HepG2 (cell line): ENCODE data around the gene ATRAID. TPM values are rescaled to one million over a fixed set of nuclear protein-coding genes. Genes with fewer than 3 reads are reported as not detected.

Experiments
- FOXM1 ChIP-seq: sonication (generic); formaldehyde crosslinking; IDR thresholded peaks from 2 replicates; pipeline ENCODE4 v1.5.0; 2020; ENCODE audit warnings: missing genetic modification reagents
- HNF4G ChIP-seq, 2 experiments: sonication (generic) in 1 of 2; formaldehyde crosslinking in 1 of 2; IDR thresholded peaks; 2 replicates each; pipeline versions ENCODE4 v1.4.0 to v1.6.1; 2011 to 2020; ENCODE audit warnings: borderline replicate concordance in 2 of 2, low read depth in 2 of 2, mild to moderate bottlenecking in 2 of 2, low read length in 1 of 2, missing genetic modification reagents in 1 of 2, moderate library complexity in 1 of 2
- MYNN ChIP-seq: sonication (generic); formaldehyde crosslinking; IDR thresholded peaks from 2 replicates; pipeline ENCODE4 v1.4.0; 2020; ENCODE audit warnings: mild to moderate bottlenecking, low read depth, missing genetic modification reagents
- RARA ChIP-seq: IDR thresholded peaks from 2 replicates; pipeline ENCODE4 v1.6.1; 2016; ENCODE audit warnings: missing genetic modification reagents, missing compliant biosample characterization
- SIX4 ChIP-seq: sonication (generic); formaldehyde crosslinking; IDR thresholded peaks from 2 replicates; pipeline ENCODE4 v1.4.0; 2020; ENCODE audit warnings: missing genetic modification reagents
- STAG1 ChIP-seq: sonication (generic); formaldehyde crosslinking; IDR thresholded peaks from 2 replicates; pipeline ENCODE4 v1.4.0; 2020; ENCODE audit warnings: missing genetic modification reagents
- SUZ12 ChIP-seq: fragments of 150-350 bp; IDR thresholded peaks from 2 replicates; pipeline ENCODE4 v1.6.1; 2014; ENCODE audit warnings: low read depth, low read length
- TBX2 ChIP-seq: sonication (generic); formaldehyde crosslinking; IDR thresholded peaks from 2 replicates; pipeline ENCODE4 v1.5.0; 2020; ENCODE audit warnings: missing genetic modification reagents, mild to moderate bottlenecking, borderline replicate concordance
- TGIF2 ChIP-seq: IDR thresholded peaks from 2 replicates; pipeline ENCODE4 v1.6.1; 2016; ENCODE audit warnings: control low read depth, missing compliant biosample characterization
- ZBTB1 ChIP-seq: sonication (generic); formaldehyde crosslinking; IDR thresholded peaks from 2 replicates; pipeline ENCODE4 v1.4.0; 2020; ENCODE audit warnings: missing genetic modification reagents, borderline replicate concordance
- ZFP37 ChIP-seq: sonication (generic); formaldehyde crosslinking; IDR thresholded peaks from 2 replicates; pipeline ENCODE4 v1.4.0; 2020; ENCODE audit warnings: missing genetic modification reagents, borderline replicate concordance
- ZNF318 ChIP-seq: sonication (generic); formaldehyde crosslinking; IDR thresholded peaks from 2 replicates; pipeline ENCODE4 v1.4.0; 2020; ENCODE audit warnings: mild to moderate bottlenecking, missing genetic modification reagents
- ZNF496 ChIP-seq: sonication (generic); formaldehyde crosslinking; IDR thresholded peaks from 2 replicates; pipeline ENCODE4 v1.8.1; 2023; ENCODE audit warnings: mild to moderate bottlenecking, moderate library complexity, missing genetic modification reagents; ENCODE audit not compliant: insufficient replicate concordance
- ZNF614 ChIP-seq: IDR thresholded peaks from 2 replicates; pipeline ENCODE4 v1.6.1; 2018; ENCODE audit warnings: missing biosample characterization, missing genetic modification reagents, inconsistent platforms, borderline replicate concordance
- ZNF674 ChIP-seq: sonication (generic); formaldehyde crosslinking; IDR thresholded peaks from 2 replicates; pipeline ENCODE4 v1.5.0; 2020; ENCODE audit warnings: low read depth, mild to moderate bottlenecking, missing genetic modification reagents
- polyA plus RNA-seq, 8 experiments: library from polyadenylated mRNA; depleted of rRNA in 3 of 8; stranded (reverse) in 7 of 8; unstranded in 1 of 8; fragments of >200 nt; fragmentation: Illumina TruSeq in 4 of 8; extraction: Trizol in 4 of 8; gene quantifications; 2 replicates each; pipeline versions ENCODE4 v1.2.1 to v1.2.3, GENCODE V29; 2011 to 2016; ENCODE audit warnings: low read depth in 4 of 8, missing spikeins in 1 of 8, mixed read lengths in 1 of 8; ENCODE audit not compliant: insufficient read depth in 1 of 8
- total RNA-seq, 5 experiments: library from RNA; depleted of rRNA; stranded (reverse); fragments of >200 nt; fragmentation: Illumina TruSeq; extraction: Trizol; gene quantifications; 2 replicates each; pipeline ENCODE4 v1.2.3, GENCODE V29; 2016; ENCODE audit warnings: low read depth in 1 of 5
- TF ChIP-seq, protein P1 (sequence below): sonication (generic); formaldehyde crosslinking; IDR thresholded peaks from 2 replicates; pipeline ENCODE4 v1.8.1; 2023; ENCODE audit warnings: mild to moderate bottlenecking, moderate library complexity, missing genetic modification reagents
- TF ChIP-seq, protein P2 (sequence below): sonication (generic); formaldehyde crosslinking; IDR thresholded peaks from 2 replicates; pipeline ENCODE4 v1.4.0; 2020; ENCODE audit warnings: mild to moderate bottlenecking, low read depth, missing genetic modification reagents

Gene ATRAID
- total and polyA plus RNA-seq, 2 of the 13 experiments (the other 11 are each of a cell fraction or from before 2014, with no cell fraction given) = 207 to 382 TPM

- TF ChIP-seq RARA (CRISPR knock-in tag) (0 out of 2 replicates have a peak, but pooled peaks have one; percentile 8), FOXM1 (CRISPR knock-in tag) (no peak), SUZ12 (no peak), TBX2 (CRISPR knock-in tag) (peak; percentile 66; the same call in 1 of the 2 replicates), ZNF674 (CRISPR knock-in tag) (no peak), STAG1 (CRISPR knock-in tag) (peak; percentile 18), ZBTB1 (CRISPR knock-in tag) (no peak), ZNF614 (CRISPR knock-in tag) (0 out of 2 replicates have a peak, but pooled peaks have one; percentile 26), HNF4G (IDR thresholded peaks at IDR 0.05; ENCODE audit: borderline replicate concordance, low read depth, low read length) (no peak), HNF4G (CRISPR knock-in tag; IDR thresholded peaks at IDR 0.05; ENCODE audit: borderline replicate concordance, low read depth) (no peak), ZNF496 (CRISPR knock-in tag) (no peak), SIX4 (CRISPR knock-in tag) (no peak), ZFP37 (CRISPR knock-in tag) (peak; percentile 94), TGIF2 (CRISPR knock-in tag) (peak; percentile 78; the same call in 1 of the 2 replicates), ZNF318 (CRISPR knock-in tag) (no peak; the same call in 1 of the 2 replicates), MYNN (CRISPR knock-in tag) (peak; percentile 62; the same call in 1 of the 2 replicates)
- TF ChIP-seq, protein P1, sequence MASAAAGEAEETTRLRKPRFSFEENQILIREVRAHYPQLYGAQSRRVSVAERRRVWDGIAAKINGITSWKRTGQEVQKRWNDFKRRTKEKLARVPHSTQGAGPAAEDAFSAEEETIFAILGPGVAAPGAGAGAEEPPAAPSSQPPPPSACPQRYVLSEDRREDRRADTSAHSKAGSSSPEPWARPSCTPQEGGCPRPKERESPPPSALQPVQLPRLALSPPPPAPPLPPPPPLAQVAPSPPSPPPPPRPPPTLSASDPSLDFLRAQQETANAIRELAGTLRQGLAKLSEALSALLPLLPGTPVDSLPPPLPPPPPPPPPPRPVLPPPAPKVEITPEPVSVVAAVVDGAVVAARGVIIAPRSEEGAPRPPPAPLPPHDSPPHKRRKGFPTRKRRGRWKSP = 0 out of 2 replicates have a peak, but pooled peaks have one; percentile 41
- TF ChIP-seq, protein P2, sequence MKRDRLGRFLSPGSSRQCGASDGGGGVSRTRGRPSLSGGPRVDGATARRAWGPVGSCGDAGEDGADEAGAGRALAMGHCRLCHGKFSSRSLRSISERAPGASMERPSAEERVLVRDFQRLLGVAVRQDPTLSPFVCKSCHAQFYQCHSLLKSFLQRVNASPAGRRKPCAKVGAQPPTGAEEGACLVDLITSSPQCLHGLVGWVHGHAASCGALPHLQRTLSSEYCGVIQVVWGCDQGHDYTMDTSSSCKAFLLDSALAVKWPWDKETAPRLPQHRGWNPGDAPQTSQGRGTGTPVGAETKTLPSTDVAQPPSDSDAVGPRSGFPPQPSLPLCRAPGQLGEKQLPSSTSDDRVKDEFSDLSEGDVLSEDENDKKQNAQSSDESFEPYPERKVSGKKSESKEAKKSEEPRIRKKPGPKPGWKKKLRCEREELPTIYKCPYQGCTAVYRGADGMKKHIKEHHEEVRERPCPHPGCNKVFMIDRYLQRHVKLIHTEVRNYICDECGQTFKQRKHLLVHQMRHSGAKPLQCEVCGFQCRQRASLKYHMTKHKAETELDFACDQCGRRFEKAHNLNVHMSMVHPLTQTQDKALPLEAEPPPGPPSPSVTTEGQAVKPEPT = no peak; the same call in 1 of the 2 replicates
Observed at GRCh38 chr2:27217173-27218121, 5.6 kb downstream of the ATRAID start, which contains the start of gene CAD (continued).
